Peyer's patch (tissue), 4 donors: ENCODE data around the gene GOLGA6L10.
"Not testable (repeated sequence)": the region's sequence is repeated elsewhere in the genome, so short reads cannot be mapped to it uniquely, and the experiment has no call there.

ENCODE experiments used
- POLR2A ChIP-seq, 2 donors: fragments of 450-650 bp; IDR thresholded peaks; one replicate each; pipeline ENCODE4 v1.5.1; 2017; ENCODE audit warnings: antibody characterized with exemption in 2 of 2, mild to moderate bottlenecking in 2 of 2, moderate library complexity in 2 of 2
- TF ChIP-seq, protein P1 (sequence below), 6 experiments: fragments of 450-650 bp in 4 of 6; fragments of 200-600 bp in 2 of 6; sonication (generic) in 1 of 6; IDR thresholded peaks; one replicate each; pipeline ENCODE4 v1.5.1; 2017 to 2019; ENCODE audit warnings: antibody characterized with exemption in 6 of 6, mild to moderate bottlenecking in 3 of 6, moderate library complexity in 1 of 6

DNA sequence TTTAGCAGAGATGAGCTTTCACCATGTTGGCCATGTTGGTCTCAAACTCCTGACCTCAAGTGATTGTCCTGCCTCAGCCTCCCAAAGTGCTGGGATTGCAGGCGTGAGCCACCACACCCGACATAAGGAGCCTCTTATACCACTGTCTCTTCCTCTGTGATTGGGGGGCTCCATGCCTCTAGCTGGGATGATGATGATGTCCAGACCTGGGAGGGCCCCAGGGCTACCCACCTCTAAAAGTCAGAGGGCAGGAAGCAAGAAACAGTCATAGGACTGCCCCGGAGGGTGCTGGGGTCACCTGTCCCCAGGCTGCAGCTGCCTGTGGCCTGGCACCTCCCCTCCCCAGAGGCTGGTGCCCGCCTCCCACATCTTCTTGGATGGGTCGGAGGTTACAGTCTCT, 5.4 kb downstream of the GOLGA6L10 start:
- TF ChIP-seq, protein P1, sequence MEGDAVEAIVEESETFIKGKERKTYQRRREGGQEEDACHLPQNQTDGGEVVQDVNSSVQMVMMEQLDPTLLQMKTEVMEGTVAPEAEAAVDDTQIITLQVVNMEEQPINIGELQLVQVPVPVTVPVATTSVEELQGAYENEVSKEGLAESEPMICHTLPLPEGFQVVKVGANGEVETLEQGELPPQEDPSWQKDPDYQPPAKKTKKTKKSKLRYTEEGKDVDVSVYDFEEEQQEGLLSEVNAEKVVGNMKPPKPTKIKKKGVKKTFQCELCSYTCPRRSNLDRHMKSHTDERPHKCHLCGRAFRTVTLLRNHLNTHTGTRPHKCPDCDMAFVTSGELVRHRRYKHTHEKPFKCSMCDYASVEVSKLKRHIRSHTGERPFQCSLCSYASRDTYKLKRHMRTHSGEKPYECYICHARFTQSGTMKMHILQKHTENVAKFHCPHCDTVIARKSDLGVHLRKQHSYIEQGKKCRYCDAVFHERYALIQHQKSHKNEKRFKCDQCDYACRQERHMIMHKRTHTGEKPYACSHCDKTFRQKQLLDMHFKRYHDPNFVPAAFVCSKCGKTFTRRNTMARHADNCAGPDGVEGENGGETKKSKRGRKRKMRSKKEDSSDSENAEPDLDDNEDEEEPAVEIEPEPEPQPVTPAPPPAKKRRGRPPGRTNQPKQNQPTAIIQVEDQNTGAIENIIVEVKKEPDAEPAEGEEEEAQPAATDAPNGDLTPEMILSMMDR (IDR thresholded peaks at IDR 0.05) = not testable (repeated sequence)
- not testable (repeated sequence) for TF ChIP-seq POLR2A (IDR thresholded peaks at IDR 0.05)
